ENCODE measurements around the gene MAGT1.
A peak's percentile ranks its signal among the peaks of the same experiment; 100 is the strongest.

GRCh38 chrX:77900688-77901087 lies 5.5 kb upstream of the MAGT1 start:
- no peak for TF ChIP-seq YY1 (IDR thresholded peaks at IDR 0.05)
- TF ChIP-seq CTCF (IDR thresholded peaks at IDR 0.05; ENCODE audit: low read depth, low read length, missing input control) = no peak
- TF ChIP-seq SP1 (IDR thresholded peaks at IDR 0.05) = no peak
- no peak for TF ChIP-seq TAF1 (conservative IDR thresholded peaks at IDR 0.05)
- TF ChIP-seq RXRA (IDR thresholded peaks at IDR 0.05) = no peak
- TF ChIP-seq RAD21 (IDR thresholded peaks at IDR 0.05) = no peak
- TF ChIP-seq REST (IDR thresholded peaks at IDR 0.05) = no peak
- TF ChIP-seq MAX (IDR thresholded peaks at IDR 0.05) = no peak
- peak in 1 of 2 donors; percentile 27 for TF ChIP-seq JUND (IDR thresholded peaks at IDR 0.05)
- no peak for TF ChIP-seq ZBTB33 (IDR thresholded peaks at IDR 0.05)
- peak; percentile 19 for TF ChIP-seq ATF3 (IDR thresholded peaks at IDR 0.05)
- no peak for TF ChIP-seq GABPA (IDR thresholded peaks at IDR 0.05 in 1 of 2, conservative IDR thresholded peaks at IDR 0.05 in 1 of 2)
- TF ChIP-seq FOXA1 (IDR thresholded peaks at IDR 0.05) = no peak
- no peak for TF ChIP-seq EGR1 (IDR thresholded peaks at IDR 0.05; ENCODE audit: low read depth in 2 of 2)
